Osteocyte (in vitro differentiated cells): ENCODE data around the gene OPN3. TPM values are rescaled to one million over a fixed set of nuclear protein-coding genes. Genes with fewer than 3 reads are reported as not detected.
"Not testable (repeated sequence)": the region's sequence is repeated elsewhere in the genome, so short reads cannot be mapped to it uniquely, and the experiment has no call there.

Experiments used
- DNase-seq: peaks from one replicate; pipeline ENCODE4 v3.0.0; 2021; ENCODE audit warnings: mixed read lengths; ENCODE audit not compliant: unreplicated experiment; ENCODE audit errors: extremely low spot score
- H3K27ac Mint-ChIP-seq: one replicate; pipeline ENCODE4 v1.8.0; 2021; ENCODE audit warnings: mild to moderate bottlenecking, mixed read lengths; ENCODE audit not compliant: unreplicated experiment
- H3K27me3 Mint-ChIP-seq: one replicate; pipeline ENCODE4 v1.8.0; 2021; ENCODE audit warnings: mixed read lengths; ENCODE audit not compliant: unreplicated experiment
- H3K36me3 Mint-ChIP-seq: one replicate; pipeline ENCODE4 v1.8.0; 2021; ENCODE audit warnings: mixed read lengths; ENCODE audit not compliant: unreplicated experiment
- H3K4me1 Mint-ChIP-seq: one replicate; pipeline ENCODE4 v1.8.0; 2021; ENCODE audit warnings: mixed read lengths; ENCODE audit not compliant: unreplicated experiment
- H3K4me3 Mint-ChIP-seq: one replicate; pipeline ENCODE4 v1.8.0; 2021; ENCODE audit warnings: mild to moderate bottlenecking, moderate library complexity, mixed read lengths; ENCODE audit not compliant: unreplicated experiment
- H3K9me3 Mint-ChIP-seq: one replicate; pipeline ENCODE4 v1.8.0; 2021; ENCODE audit warnings: mixed read lengths; ENCODE audit not compliant: unreplicated experiment
- CTCF ChIP-seq: fragments of 200-600 bp; sonication (generic); IDR thresholded peaks from 2 replicates; pipeline ENCODE4 v1.5.0; 2021; ENCODE audit warnings: antibody characterized with exemption, mild to moderate bottlenecking, moderate library complexity
- total RNA-seq: library from RNA; stranded (reverse); gene quantifications from 2 replicates; pipeline ENCODE4 v1.2.1, GENCODE V29; 2021

The OPN3 gene
- total RNA-seq, 1 donor from 2014 or later: 15.8 TPM

GRCh38 chr1:241674805-241675384, 34.7 kb upstream of the OPN3 start:
- Mint-ChIP-seq H3K36me3 (no peaks in the 10 kb centered on the region), H3K4me3 (no peak overlapping the region), H3K4me1 (no peaks in the 10 kb centered on the region), H3K9me3 (no peaks in the 10 kb centered on the region), H3K27ac (no peak overlapping the region), H3K27me3 (peaks cover 55% of the 10 kb centered on the region)
- no peak for TF ChIP-seq CTCF
- DNase-seq: no peak

GRCh38 chr1:241672301-241672700, 32.1 kb upstream of the OPN3 start:
- no peak overlapping the region for H3K4me3 Mint-ChIP-seq
- no peaks in the 10 kb centered on the region for H3K36me3 Mint-ChIP-seq
- H3K27me3 Mint-ChIP-seq: peaks cover 37% of the 10 kb centered on the region
- TF ChIP-seq CTCF: no peak
- no peaks in the 10 kb centered on the region for H3K4me1 Mint-ChIP-seq
- no peaks in the 10 kb centered on the region for H3K9me3 Mint-ChIP-seq
- no peak overlapping the region for H3K27ac Mint-ChIP-seq
- no peak for DNase-seq

GRCh38 chr1:241666419-241666818, 26.2 kb upstream of the OPN3 start:
- H3K27ac Mint-ChIP-seq: no peak overlapping the region
- H3K36me3 Mint-ChIP-seq: no peaks in the 10 kb centered on the region
- H3K27me3 Mint-ChIP-seq: peaks cover 2% of the 10 kb centered on the region
- H3K4me1 Mint-ChIP-seq: no peaks in the 10 kb centered on the region
- no peak for DNase-seq
- H3K4me3 Mint-ChIP-seq: no peak overlapping the region
- H3K9me3 Mint-ChIP-seq: no peaks in the 10 kb centered on the region
- no peak for TF ChIP-seq CTCF

- Mint-ChIP-seq H3K27me3 (no peaks in the 10 kb centered on the region), H3K4me3 (no peak overlapping the region), H3K36me3 (no peaks in the 10 kb centered on the region), H3K27ac (no peak overlapping the region), H3K9me3 (no peaks in the 10 kb centered on the region), H3K4me1 (peaks cover 1% of the 10 kb centered on the region)
- no peak for TF ChIP-seq CTCF
- DNase-seq: no peak
Observed at GRCh38 chr1:241660424-241660972, 20.3 kb upstream of the OPN3 start.

GRCh38 chr1:241659016-241659415, 18.8 kb upstream of the OPN3 start:
- H3K27ac Mint-ChIP-seq, H3K27me3 Mint-ChIP-seq, H3K36me3 Mint-ChIP-seq, DNase-seq, H3K4me1 Mint-ChIP-seq, H3K9me3 Mint-ChIP-seq, H3K4me3 Mint-ChIP-seq: not testable (repeated sequence)
